ENCODE results near the gene CRISPLD2.

CRISPLD2 gene

GRCh38 chr16:84888450-84888849 is 68.7 kb downstream of the CRISPLD2 start:
- Histone ChIP-seq H3K27ac (ENCODE audit: low read length) (no peak overlapping the region), H3K27me3 (replicated peaks; ENCODE audit: insufficient read depth, low read length) (peaks cover 83% of the 10 kb centered on the region), H3K9me3 (replicated peaks; ENCODE audit: insufficient read depth, low read length) (no peaks in the 10 kb centered on the region), H3K4me3 (ENCODE audit: low read length) (no peak overlapping the region), H3K4me1 (ENCODE audit: low read length) (no peaks in the 10 kb centered on the region), H3K9me2 (replicated peaks; ENCODE audit: insufficient read depth, low read length) (no peaks in the 10 kb centered on the region), H3K9ac (ENCODE audit: low read length) (no peak overlapping the region), H4K20me1 (ENCODE audit: insufficient read depth, low read length) (no peaks in the 10 kb centered on the region), H3K36me3 (replicated peaks; ENCODE audit: insufficient read depth, low read length) (no peaks in the 10 kb centered on the region), H3K4me2 (ENCODE audit: low read depth, low read length) (no peak overlapping the region), H3K79me2 (ENCODE audit: low read length) (no peaks in the 10 kb centered on the region), H3F3A (ENCODE audit: insufficient read depth, low read length) (no peaks in the 10 kb centered on the region), H2AFZ (ENCODE audit: low read length) (no peak overlapping the region)
- DNase-seq = no peak
- no peak for TF ChIP-seq CTCF (IDR thresholded peaks at IDR 0.05; ENCODE audit: low read length)
- TF ChIP-seq EZH2phosphoT487 (IDR thresholded peaks at IDR 0.05; ENCODE audit: low read length) = no peak
- TF ChIP-seq EZH2 (optimal IDR thresholded peaks at IDR 0.05; ENCODE audit: low read depth, low read length) = no peak

GRCh38 chr16:84889066-84889465 is 69.3 kb downstream of the CRISPLD2 start:
- no peaks in the 10 kb centered on the region for H3F3A ChIP-seq (ENCODE audit: insufficient read depth, low read length)

DNA sequence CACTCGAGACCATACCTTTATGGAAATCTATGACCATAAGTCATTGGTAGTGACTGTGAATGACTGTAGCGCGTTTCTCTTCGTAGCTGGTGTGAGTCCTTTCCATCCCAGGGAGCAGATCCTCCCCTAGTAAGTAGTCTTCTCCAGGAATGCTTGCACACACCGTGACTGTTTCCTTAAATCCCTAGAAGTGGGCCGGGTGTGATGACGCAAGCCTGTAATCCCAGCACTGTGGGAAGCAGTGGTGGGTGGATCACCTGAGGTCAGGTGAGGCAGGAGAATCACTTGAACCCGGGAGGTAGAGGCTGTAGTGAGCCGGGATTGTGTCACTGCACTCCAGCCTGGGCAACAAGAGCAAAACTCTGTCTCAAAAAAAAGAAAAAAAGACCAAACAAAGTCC is 70.6 kb downstream of the CRISPLD2 start:
- no peak for TF ChIP-seq EZH2phosphoT487 (IDR thresholded peaks at IDR 0.05; ENCODE audit: low read length)
- no peak for TF ChIP-seq CTCF (IDR thresholded peaks at IDR 0.05; ENCODE audit: low read length)
- TF ChIP-seq EZH2 (optimal IDR thresholded peaks at IDR 0.05; ENCODE audit: low read depth, low read length) = no peak
- H3K27me3 ChIP-seq (replicated peaks; ENCODE audit: insufficient read depth, low read length) = peaks cover 78% of the 10 kb centered on the region
- H3K9ac ChIP-seq (ENCODE audit: low read length) = no peak overlapping the region

More at GRCh38 chr16:84889066-84889465, 69.3 kb downstream of the CRISPLD2 start:
- H3K4me1 ChIP-seq (ENCODE audit: low read length) = no peaks in the 10 kb centered on the region
- H3K9me2 ChIP-seq (replicated peaks; ENCODE audit: insufficient read depth, low read length) = no peaks in the 10 kb centered on the region
- no peak overlapping the region for H3K4me3 ChIP-seq (ENCODE audit: low read length)
- no peaks in the 10 kb centered on the region for H4K20me1 ChIP-seq (ENCODE audit: insufficient read depth, low read length)
- no peaks in the 10 kb centered on the region for H3K36me3 ChIP-seq (replicated peaks; ENCODE audit: insufficient read depth, low read length)
- H3K27ac ChIP-seq (ENCODE audit: low read length) = no peak overlapping the region
- no peak overlapping the region for H3K9ac ChIP-seq (ENCODE audit: low read length)
- TF ChIP-seq EZH2 (optimal IDR thresholded peaks at IDR 0.05; ENCODE audit: low read depth, low read length) = no peak
- TF ChIP-seq EZH2phosphoT487 (IDR thresholded peaks at IDR 0.05; ENCODE audit: low read length) = no peak
- no peak for TF ChIP-seq CTCF (IDR thresholded peaks at IDR 0.05; ENCODE audit: low read length)
- no peaks in the 10 kb centered on the region for H3K9me3 ChIP-seq (replicated peaks; ENCODE audit: insufficient read depth, low read length)
- H3K79me2 ChIP-seq (ENCODE audit: low read length) = no peaks in the 10 kb centered on the region
- no peak overlapping the region for H3K4me2 ChIP-seq (ENCODE audit: low read depth, low read length)
- DNase-seq = no peak
- H2AFZ ChIP-seq (ENCODE audit: low read length) = no peak overlapping the region
- peaks cover 85% of the 10 kb centered on the region for H3K27me3 ChIP-seq (replicated peaks; ENCODE audit: insufficient read depth, low read length)

More for the DNA sequence above, 70.6 kb downstream of the CRISPLD2 start:
- H3K4me1 ChIP-seq (ENCODE audit: low read length) = no peaks in the 10 kb centered on the region
- no peak overlapping the region for H3K27ac ChIP-seq (ENCODE audit: low read length)
- H3K4me3 ChIP-seq (ENCODE audit: low read length) = no peak overlapping the region
- H3K79me2 ChIP-seq (ENCODE audit: low read length) = no peaks in the 10 kb centered on the region
- H2AFZ ChIP-seq (ENCODE audit: low read length) = no peak overlapping the region
- no peak overlapping the region for H3K4me2 ChIP-seq (ENCODE audit: low read depth, low read length)
- H3F3A ChIP-seq (ENCODE audit: insufficient read depth, low read length) = no peaks in the 10 kb centered on the region
- no peaks in the 10 kb centered on the region for H3K36me3 ChIP-seq (replicated peaks; ENCODE audit: insufficient read depth, low read length)
- H3K9me2 ChIP-seq (replicated peaks; ENCODE audit: insufficient read depth, low read length) = no peaks in the 10 kb centered on the region
- H3K9me3 ChIP-seq (replicated peaks; ENCODE audit: insufficient read depth, low read length) = no peaks in the 10 kb centered on the region
- no peaks in the 10 kb centered on the region for H4K20me1 ChIP-seq (ENCODE audit: insufficient read depth, low read length)
- no peak for DNase-seq
